ENCODE data around the gene RNF11. TPM values are rescaled to one million over a fixed set of nuclear protein-coding genes. Genes with fewer than 3 reads are reported as not detected.
A peak's percentile ranks its signal among the peaks of the same experiment; 100 is the strongest.

RNF11 gene
- total RNA-seq, 2 experiments from 2014 or later, result 21.5 to 22.6 TPM

GRCh38 chr1:51274676-51275075 is 38.6 kb downstream of the RNF11 start:
- intact Hi-C loops (cut with micrococcal nuclease), result no loop called here
- Mint-ChIP-seq H3K4me1 (ENCODE audit: low read depth) (peaks cover 2% of the 10 kb centered on the region), H3K9me3 (no peaks in the 10 kb centered on the region), H3K4me3 (no peak overlapping the region), H3K27me3 (no peaks in the 10 kb centered on the region), H3K27ac (no peak overlapping the region), H3K36me3 (ENCODE audit: low read depth) (peaks cover 13% of the 10 kb centered on the region)
- TF ChIP-seq CTCF (IDR thresholded peaks at IDR 0.05), result no peak
- ChIA-PET POLR2A (no interaction called here), CTCF (no interaction called here)
- no peak for ATAC-seq
- no peak for DNase-seq

GRCh38 chr1:51276286-51276685 is 40.2 kb downstream of the RNF11 start:
- DNase-seq (no peak), ATAC-seq (no peak)
- intact Hi-C loops (cut with micrococcal nuclease), result no loop called here
- no peak for TF ChIP-seq CTCF (IDR thresholded peaks at IDR 0.05)
- H3K27me3 Mint-ChIP-seq, result no peaks in the 10 kb centered on the region
- no peaks in the 10 kb centered on the region for H3K9me3 Mint-ChIP-seq
- H3K4me3 Mint-ChIP-seq, result no peak overlapping the region
- peaks cover 2% of the 10 kb centered on the region for H3K4me1 Mint-ChIP-seq (ENCODE audit: low read depth)
- H3K36me3 Mint-ChIP-seq (ENCODE audit: low read depth), result peaks cover 4% of the 10 kb centered on the region
- no peak overlapping the region for H3K27ac Mint-ChIP-seq
- ChIA-PET POLR2A (interaction anchor here (1.4 kb wide), 1 partner anchor 40 kb away, joined by 3 read pairs; the partner anchor contains the start of gene RNF11), CTCF (no interaction called here)

- no peaks in the 10 kb centered on the region for H3K27me3 Mint-ChIP-seq
- no peaks in the 10 kb centered on the region for H3K9me3 Mint-ChIP-seq
- ChIA-PET POLR2A (no interaction called here), CTCF (interaction anchor here (1.0 to 1.1 kb wide), 3 partner anchors 15 to 90 kb away, joined by 3 to 6 read pairs (median 4); no protein-coding TSS in a partner anchor)
- TF ChIP-seq CTCF (IDR thresholded peaks at IDR 0.05), result peak; percentile 1
- no peak overlapping the region for H3K27ac Mint-ChIP-seq
- intact Hi-C loops (cut with micrococcal nuclease), result no loop called here
- DNase-seq (no peak), ATAC-seq (no peak)
- H3K4me1 Mint-ChIP-seq (ENCODE audit: low read depth), result peaks cover 13% of the 10 kb centered on the region
- H3K4me3 Mint-ChIP-seq, result no peak overlapping the region
- H3K36me3 Mint-ChIP-seq (ENCODE audit: low read depth), result no peaks in the 10 kb centered on the region
These were observed 44.4 kb downstream of the RNF11 start for GRCh38 chr1:51280321-51280978.

- H3K4me3 Mint-ChIP-seq, result no peak overlapping the region
- no peaks in the 10 kb centered on the region for H3K36me3 Mint-ChIP-seq (ENCODE audit: low read depth)
- ChIA-PET CTCF (no interaction called here), POLR2A (no interaction called here)
- no peaks in the 10 kb centered on the region for H3K9me3 Mint-ChIP-seq
- no peak for TF ChIP-seq CTCF (IDR thresholded peaks at IDR 0.05)
- intact Hi-C loops (cut with micrococcal nuclease), result no loop called here
- no peak for DNase-seq
- no peak overlapping the region for H3K27ac Mint-ChIP-seq
- H3K4me1 Mint-ChIP-seq (ENCODE audit: low read depth), result peaks cover 13% of the 10 kb centered on the region
- ATAC-seq, result no peak
- H3K27me3 Mint-ChIP-seq, result no peaks in the 10 kb centered on the region
These were observed 45.7 kb downstream of the RNF11 start for GRCh38 chr1:51281807-51282206.

GRCh38 chr1:51282605-51283004 is 46.5 kb downstream of the RNF11 start:
- CTCF ChIA-PET, result interaction anchor here (1.5 kb wide), 1 partner anchor 13 kb away, joined by 5 read pairs; no protein-coding TSS in a partner anchor
- no peaks in the 10 kb centered on the region for H3K36me3 Mint-ChIP-seq (ENCODE audit: low read depth)
- H3K4me3 Mint-ChIP-seq, result no peak overlapping the region
- intact Hi-C loops (cut with micrococcal nuclease), result no loop called here
- ATAC-seq (peak; percentile 15), DNase-seq (no peak)
- no peaks in the 10 kb centered on the region for H3K27me3 Mint-ChIP-seq
- H3K9me3 Mint-ChIP-seq, result no peaks in the 10 kb centered on the region
- peaks cover 13% of the 10 kb centered on the region for H3K4me1 Mint-ChIP-seq (ENCODE audit: low read depth)
- TF ChIP-seq CTCF (IDR thresholded peaks at IDR 0.05), result no peak
- no peak overlapping the region for H3K27ac Mint-ChIP-seq
- POLR2A ChIA-PET, result no interaction called here

Measured in activated CD8-positive, alpha-beta T cell treated with anti-CD3 and anti-CD28 coated beads for 36 hours (primary cell).